Spleen (tissue), 7 donors: ENCODE results near the gene FAAP24.
"Not testable (repeated sequence)": the region's sequence is repeated elsewhere in the genome, so short reads cannot be mapped to it uniquely, and the experiment has no call there.

Source experiments
- CTCF ChIP-seq, 11 experiments: fragments of 200-600 bp in 7 of 11; fragments of 450-650 bp in 4 of 11; sonication (generic) in 4 of 11; IDR thresholded peaks in 8 of 11; conservative IDR thresholded peaks in 3 of 11; 1 replicate in 7 of 11; 2 replicates in 4 of 11; pipeline versions ENCODE4 v1.4.0 to v1.8.0; 2016 to 2021; ENCODE audit warnings: antibody characterized with exemption in 11 of 11, inconsistent platforms in 4 of 11, mild to moderate bottlenecking in 1 of 11
- POLR2A ChIP-seq, 3 donors: fragments of 450-650 bp; IDR thresholded peaks; one replicate each; pipeline ENCODE4 v1.5.1; 2017; ENCODE audit warnings: antibody characterized with exemption in 3 of 3, mild to moderate bottlenecking in 1 of 3
- donor health status: DM: no; HTN: no; CAD: no; lungs with moderate emphysema.
- donor health status: DM: no; HTN: no; CAD: no.
- donor health status: DM: no; HTN: no; CAD: no.

- TF ChIP-seq POLR2A (IDR thresholded peaks at IDR 0.05); CTCF (IDR thresholded peaks at IDR 0.05 in 8 of 11, conservative IDR thresholded peaks at IDR 0.05 in 3 of 11): not testable (repeated sequence)
These were observed 10.4 kb downstream of the FAAP24 start for GRCh38 chr19:32982488-32982887.
